ENCODE results near the gene EDAR. TPM values are rescaled to one million over a fixed set of nuclear protein-coding genes. Genes with fewer than 3 reads are reported as not detected.

EDAR gene
- total RNA-seq, 4 donors from 2014 or later: not detected

GRCh38 chr2:109009920-109010610, 21.0 kb upstream of the EDAR start:
- Histone ChIP-seq H3K36me3 (no peaks in the 10 kb centered on the region), H3K9me3 (no peaks in the 10 kb centered on the region), H3K27ac (replicated peaks in 1 of 4) (no peak overlapping the region), H3K27me3 (no peaks in the 10 kb centered on the region), H3K4me3 (no peak overlapping the region), H3K4me1 (no peaks in the 10 kb centered on the region)
- intact Hi-C loops (cut with DNase I): no loop called here
- DNase-seq (ENCODE audit: extremely low spot score): no peak
- TF ChIP-seq POLR2AphosphoS5 (IDR thresholded peaks at IDR 0.05): no peak
- 63% methylated on average over 9 of the region's 9 CpGs for WGBS

- Histone ChIP-seq H3K4me1 (no peaks in the 10 kb centered on the region), H3K27ac (replicated peaks in 1 of 4) (no peak overlapping the region), H3K36me3 (no peaks in the 10 kb centered on the region), H3K9me3 (no peaks in the 10 kb centered on the region), H3K4me3 (no peak overlapping the region), H3K27me3 (no peaks in the 10 kb centered on the region)
- intact Hi-C loops (cut with DNase I): no loop called here
- 79% methylated on average over 4 of the region's 4 CpGs for WGBS
- no peak for DNase-seq (ENCODE audit: extremely low spot score)
- TF ChIP-seq CTCF (IDR thresholded peaks at IDR 0.05): no peak
- no peak for TF ChIP-seq POLR2A (IDR thresholded peaks at IDR 0.05; ENCODE audit: low read depth)
- TF ChIP-seq POLR2AphosphoS5 (IDR thresholded peaks at IDR 0.05): no peak
- no peak for TF ChIP-seq EP300 (IDR thresholded peaks at IDR 0.05)
Measured at GRCh38 chr2:109006971-109007370, 18.0 kb upstream of the EDAR start.

DNA sequence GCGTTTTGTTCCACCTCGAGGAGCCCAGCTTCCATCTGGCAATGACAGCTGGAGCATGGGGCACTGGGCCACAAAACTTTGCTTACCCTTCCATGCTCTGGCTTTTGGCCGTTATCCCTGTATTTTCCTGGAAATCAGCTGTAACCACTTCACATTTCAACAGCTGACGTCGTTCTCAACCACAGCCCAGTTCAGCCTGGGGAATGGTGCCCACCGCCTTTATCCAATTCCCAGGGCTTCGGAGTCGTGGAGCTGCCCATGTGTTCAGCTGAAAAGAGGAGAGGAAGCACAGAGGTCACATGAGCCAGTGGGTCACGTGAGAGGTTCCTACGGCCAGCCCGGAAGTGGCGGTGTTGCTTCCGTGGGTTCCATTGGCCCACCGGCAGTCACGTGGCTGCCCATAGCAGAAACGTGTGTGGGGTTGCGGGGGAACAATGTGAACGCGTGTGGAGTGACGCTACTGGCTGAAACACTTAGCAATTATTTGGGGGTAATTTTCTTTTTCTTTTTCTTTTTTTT, 16.7 kb upstream of the EDAR start:
- Histone ChIP-seq H3K27ac (replicated peaks in 1 of 4) (no peak overlapping the region), H3K9me3 (no peaks in the 10 kb centered on the region), H3K27me3 (no peaks in the 10 kb centered on the region), H3K36me3 (no peaks in the 10 kb centered on the region), H3K4me3 (no peak overlapping the region), H3K4me1 (no peaks in the 10 kb centered on the region)
- DNase-seq (ENCODE audit: extremely low spot score): no peak
- intact Hi-C loops (cut with DNase I): no loop called here
- 83% methylated on average over 20 of the region's 20 CpGs for WGBS
- no peak for TF ChIP-seq CTCF (IDR thresholded peaks at IDR 0.05)
- no peak for TF ChIP-seq POLR2A (IDR thresholded peaks at IDR 0.05; ENCODE audit: low read depth)
- no peak for TF ChIP-seq POLR2AphosphoS5 (IDR thresholded peaks at IDR 0.05)
- no peak for TF ChIP-seq EP300 (IDR thresholded peaks at IDR 0.05)

GRCh38 chr2:109001201-109001600, 12.2 kb upstream of the EDAR start:
- DNase-seq (ENCODE audit: extremely low spot score): no peak
- Histone ChIP-seq H3K27me3 (no peaks in the 10 kb centered on the region), H3K4me3 (no peak overlapping the region), H3K9me3 (no peaks in the 10 kb centered on the region), H3K4me1 (no peaks in the 10 kb centered on the region), H3K36me3 (no peaks in the 10 kb centered on the region), H3K27ac (replicated peaks in 1 of 4) (no peak overlapping the region)
- TF ChIP-seq POLR2AphosphoS5 (IDR thresholded peaks at IDR 0.05) (no peak), POLR2A (IDR thresholded peaks at IDR 0.05; ENCODE audit: low read depth) (no peak), CTCF (IDR thresholded peaks at IDR 0.05) (no peak), EP300 (IDR thresholded peaks at IDR 0.05) (no peak)
- intact Hi-C loops (cut with DNase I): no loop called here
- 81% methylated on average over 2 of the region's 3 CpGs for WGBS

- WGBS: 98% methylated on average over 4 of the region's 4 CpGs
- intact Hi-C loops (cut with DNase I): no loop called here
- no peaks in the 10 kb centered on the region for H3K36me3 ChIP-seq
- DNase-seq (ENCODE audit: extremely low spot score): no peak
- no peaks in the 10 kb centered on the region for H3K9me3 ChIP-seq
- TF ChIP-seq POLR2AphosphoS5 (IDR thresholded peaks at IDR 0.05) (no peak), EP300 (IDR thresholded peaks at IDR 0.05) (no peak), POLR2A (IDR thresholded peaks at IDR 0.05; ENCODE audit: low read depth) (no peak), CTCF (IDR thresholded peaks at IDR 0.05) (no peak)
- H3K4me1 ChIP-seq: no peaks in the 10 kb centered on the region
- H3K4me3 ChIP-seq: no peak overlapping the region
- no peak overlapping the region for H3K27ac ChIP-seq (replicated peaks in 1 of 4)
- no peaks in the 10 kb centered on the region for H3K27me3 ChIP-seq
Measured at GRCh38 chr2:109000738-109001137, 11.7 kb upstream of the EDAR start.

Measured in esophagus muscularis mucosa (tissue), 4 donors.